BLaER1 treated with 17β-estradiol and CSF1 and Interleukin-3, amounts not matched to agents 10 nM and 100 nM (cell line): ENCODE data around the gene ZBTB16.

ENCODE experiments used
- H3K27ac ChIP-seq, 11 experiments: shearing (Covaris generic); formaldehyde crosslinking; 2 replicates each; pipeline ENCODE4 v1.8.1; 2022
- H3K27me3 ChIP-seq, 11 experiments: shearing (Covaris generic); formaldehyde crosslinking; 2 replicates each; pipeline ENCODE4 v1.8.1; 2022
- H3K36me3 ChIP-seq, 11 experiments: shearing (Covaris generic); formaldehyde crosslinking; 2 replicates each; pipeline ENCODE4 v1.8.1; 2022
- H3K4me1 ChIP-seq, 10 experiments: shearing (Covaris generic); formaldehyde crosslinking; 2 replicates each; pipeline ENCODE4 v1.8.1; 2022
- H3K4me2 ChIP-seq, 11 experiments: shearing (Covaris generic); formaldehyde crosslinking; 2 replicates each; pipeline ENCODE4 v1.8.1; 2022
- H3K4me3 ChIP-seq, 10 experiments: shearing (Covaris generic); formaldehyde crosslinking; 2 replicates each; pipeline ENCODE4 v1.8.1; 2022
- H3K9ac ChIP-seq, 11 experiments: shearing (Covaris generic); formaldehyde crosslinking; 2 replicates each; pipeline ENCODE4 v1.8.1; 2022
- H3K9me3 ChIP-seq, 11 experiments: shearing (Covaris generic); formaldehyde crosslinking; replicated peaks in 1 of 11; 2 replicates each; pipeline ENCODE4 v1.8.1; 2022
- H4K20me1 ChIP-seq, 11 experiments: shearing (Covaris generic); formaldehyde crosslinking; 2 replicates each; pipeline ENCODE4 v1.8.1; 2022
- Cebpa-rat ChIP-seq, 11 experiments: shearing (Covaris generic); IDR thresholded peaks; 2 replicates each; pipeline ENCODE4 v1.8.1; 2022

ZBTB16 gene

GRCh38 chr11:114066046-114066648 lies 6.6 kb downstream of the ZBTB16 start:
- Histone ChIP-seq H3K36me3 (no peaks in the 10 kb centered on the region), H3K4me1 (peaks cover 0 to 4% (median 1%) of the 10 kb centered on the region in 10 experiments; a peak in 4 of 20 replicates), H3K27ac (no peak overlapping the region), H4K20me1 (peaks cover 0 to 24% (median 6%) of the 10 kb centered on the region in 11 experiments; a peak in 10 of 22 replicates), H3K4me3 (no peak overlapping the region), H3K9me3 (peaks cover under 1 to 6% (median 3%) of the 10 kb centered on the region in 11 experiments; a peak in 13 of 22 replicates), H3K4me2 (no peak overlapping the region), H3K9ac (no peak overlapping the region), H3K27me3 (peaks cover 22 to 63% (median 27%) of the 10 kb centered on the region in 11 experiments)
- TF ChIP-seq Cebpa-rat (IDR thresholded peaks at IDR 0.05): no peak

GRCh38 chr11:114068327-114068726 lies 8.8 kb downstream of the ZBTB16 start:
- Histone ChIP-seq H3K9me3 (no peaks in the 10 kb centered on the region), H3K9ac (no peak overlapping the region), H3K36me3 (no peaks in the 10 kb centered on the region), H4K20me1 (peaks cover 0 to 16% (median 0%) of the 10 kb centered on the region in 11 experiments; a peak in 3 of 22 replicates), H3K27me3 (peaks cover under 1 to 49% (median 6%) of the 10 kb centered on the region in 11 experiments; a peak in 15 of 22 replicates), H3K4me1 (no peaks in the 10 kb centered on the region), H3K27ac (no peak overlapping the region), H3K4me3 (no peak overlapping the region), H3K4me2 (no peak overlapping the region)
- no peak for TF ChIP-seq Cebpa-rat (IDR thresholded peaks at IDR 0.05)

GRCh38 chr11:114070464-114071139 lies 11.1 kb downstream of the ZBTB16 start:
- TF ChIP-seq Cebpa-rat (IDR thresholded peaks at IDR 0.05): no peak
- Histone ChIP-seq H3K9me3 (no peaks in the 10 kb centered on the region), H3K36me3 (no peaks in the 10 kb centered on the region), H3K27me3 (peaks cover 0 to 43% (median 0%) of the 10 kb centered on the region in 11 experiments; a peak in 5 of 22 replicates), H4K20me1 (peaks cover 0 to 3% (median 0%) of the 10 kb centered on the region in 11 experiments; a peak in 3 of 22 replicates), H3K9ac (no peak overlapping the region), H3K4me2 (no peak overlapping the region), H3K4me1 (no peaks in the 10 kb centered on the region), H3K4me3 (no peak overlapping the region), H3K27ac (no peak overlapping the region)

GRCh38 chr11:114073007-114073827 lies 13.7 kb downstream of the ZBTB16 start:
- Histone ChIP-seq H3K4me1 (no peaks in the 10 kb centered on the region), H3K4me3 (no peak overlapping the region), H3K36me3 (no peaks in the 10 kb centered on the region), H3K9ac (no peak overlapping the region), H3K4me2 (no peak overlapping the region), H3K27ac (no peak overlapping the region), H3K9me3 (no peaks in the 10 kb centered on the region), H3K27me3 (peaks cover 0 to 56% (median 0%) of the 10 kb centered on the region in 11 experiments; a peak in 8 of 22 replicates), H4K20me1 (peaks cover 0 to 14% (median 0%) of the 10 kb centered on the region in 11 experiments; a peak in 3 of 22 replicates)
- no peak for TF ChIP-seq Cebpa-rat (IDR thresholded peaks at IDR 0.05)

- H3K4me2 ChIP-seq: no peak overlapping the region
- H3K4me1 ChIP-seq: no peaks in the 10 kb centered on the region
- no peak overlapping the region for H3K9ac ChIP-seq
- H3K4me3 ChIP-seq: no peak overlapping the region
- no peak for TF ChIP-seq Cebpa-rat (IDR thresholded peaks at IDR 0.05)
- peaks cover 0 to 17% (median 0%) of the 10 kb centered on the region in 11 experiments; a peak in 3 of 22 replicates for H4K20me1 ChIP-seq
- peaks cover 0 to 63% (median 0%) of the 10 kb centered on the region in 11 experiments; a peak in 8 of 22 replicates for H3K27me3 ChIP-seq
- no peaks in the 10 kb centered on the region for H3K9me3 ChIP-seq
- H3K27ac ChIP-seq: no peak overlapping the region
- H3K36me3 ChIP-seq: no peaks in the 10 kb centered on the region
These were observed 14.4 kb downstream of the ZBTB16 start for GRCh38 chr11:114073828-114074381.

GRCh38 chr11:114074546-114075343 lies 15.2 kb downstream of the ZBTB16 start:
- Histone ChIP-seq H3K27me3 (peaks cover 0 to 65% (median 0%) of the 10 kb centered on the region in 11 experiments; a peak in 8 of 22 replicates), H3K9me3 (no peaks in the 10 kb centered on the region), H3K27ac (no peak overlapping the region), H3K4me3 (no peak overlapping the region), H4K20me1 (peaks cover 0 to 21% (median 0%) of the 10 kb centered on the region in 11 experiments; a peak in 3 of 22 replicates), H3K36me3 (no peaks in the 10 kb centered on the region), H3K9ac (no peak overlapping the region), H3K4me1 (peaks cover 2 to 5% (median 3%) of the 10 kb centered on the region in 10 experiments), H3K4me2 (no peak overlapping the region)
- no peak for TF ChIP-seq Cebpa-rat (IDR thresholded peaks at IDR 0.05)

GRCh38 chr11:114075344-114075610 lies 15.8 kb downstream of the ZBTB16 start:
- Histone ChIP-seq H3K27me3 (peaks cover 0 to 68% (median 0%) of the 10 kb centered on the region in 11 experiments; a peak in 8 of 22 replicates), H3K36me3 (no peaks in the 10 kb centered on the region), H3K9ac (no peak overlapping the region), H3K4me3 (no peak overlapping the region), H3K4me1 (peaks cover 8 to 10% (median 9%) of the 10 kb centered on the region in 10 experiments), H3K9me3 (no peaks in the 10 kb centered on the region), H4K20me1 (peaks cover 0 to 26% (median 0%) of the 10 kb centered on the region in 11 experiments; a peak in 4 of 22 replicates), H3K27ac (no peak overlapping the region), H3K4me2 (no peak overlapping the region)
- TF ChIP-seq Cebpa-rat (IDR thresholded peaks at IDR 0.05): no peak

GRCh38 chr11:114075891-114076441 lies 16.5 kb downstream of the ZBTB16 start:
- no peak for TF ChIP-seq Cebpa-rat (IDR thresholded peaks at IDR 0.05)
- Histone ChIP-seq H3K9ac (no peak overlapping the region), H3K27ac (no peak overlapping the region), H3K27me3 (peaks cover 0 to 72% (median 0%) of the 10 kb centered on the region in 11 experiments; a peak in 8 of 22 replicates), H3K4me3 (no peak overlapping the region), H3K36me3 (no peaks in the 10 kb centered on the region), H3K4me2 (no peak overlapping the region), H3K9me3 (no peaks in the 10 kb centered on the region), H4K20me1 (peaks cover 0 to 30% (median 0%) of the 10 kb centered on the region in 11 experiments; a peak in 4 of 22 replicates), H3K4me1 (peaks cover 15 to 17% (median 16%) of the 10 kb centered on the region in 10 experiments)
